ENCODE measurements around the gene SIGLECL1. TPM values are rescaled to one million over a fixed set of nuclear protein-coding genes. Genes with fewer than 3 reads are reported as not detected.

The SIGLECL1 gene
- total RNA-seq, 2 experiments from 2014 or later = not detected

DNA sequence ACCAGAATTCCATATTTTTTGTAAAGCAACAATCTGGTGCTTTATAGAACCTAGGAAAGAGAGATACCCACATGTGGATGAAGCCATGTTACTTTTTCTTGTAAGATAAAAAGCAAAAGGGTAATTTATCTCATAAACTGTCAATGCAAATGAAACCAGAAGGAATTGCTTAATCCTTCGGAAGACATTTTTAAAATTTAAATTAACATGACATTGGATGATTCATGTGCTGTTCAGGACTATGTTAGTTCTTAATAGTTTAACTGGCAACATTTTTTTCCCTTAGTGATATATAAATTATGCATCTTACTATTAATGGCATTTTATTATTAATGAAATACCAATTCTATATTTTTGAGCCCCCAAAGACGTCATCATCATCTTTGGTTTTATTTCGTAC is 34.8 kb downstream of the SIGLECL1 start:
- ChIA-PET POLR2A (interaction anchor here (0.7 kb wide), 1 partner anchor 472 kb away, joined by 3 read pairs; no protein-coding TSS in a partner anchor), CTCF (interaction anchor here (0.9 kb wide), 1 partner anchor 373 kb away, joined by 3 read pairs; no protein-coding TSS in a partner anchor)
- peaks cover 5% of the 10 kb centered on the region for H3K27me3 Mint-ChIP-seq
- no peak overlapping the region for H3K27ac Mint-ChIP-seq
- H3K9me3 Mint-ChIP-seq (ENCODE audit: low read depth) = no peaks in the 10 kb centered on the region
- intact Hi-C loops (cut with DNase I, micrococcal nuclease) = no loop called here
- ATAC-seq (no peak), DNase-seq (no peak)
- H3K4me1 Mint-ChIP-seq = no peaks in the 10 kb centered on the region
- H3K36me3 Mint-ChIP-seq (ENCODE audit: low read depth) = no peaks in the 10 kb centered on the region
- H3K4me3 Mint-ChIP-seq = no peak overlapping the region

DNA sequence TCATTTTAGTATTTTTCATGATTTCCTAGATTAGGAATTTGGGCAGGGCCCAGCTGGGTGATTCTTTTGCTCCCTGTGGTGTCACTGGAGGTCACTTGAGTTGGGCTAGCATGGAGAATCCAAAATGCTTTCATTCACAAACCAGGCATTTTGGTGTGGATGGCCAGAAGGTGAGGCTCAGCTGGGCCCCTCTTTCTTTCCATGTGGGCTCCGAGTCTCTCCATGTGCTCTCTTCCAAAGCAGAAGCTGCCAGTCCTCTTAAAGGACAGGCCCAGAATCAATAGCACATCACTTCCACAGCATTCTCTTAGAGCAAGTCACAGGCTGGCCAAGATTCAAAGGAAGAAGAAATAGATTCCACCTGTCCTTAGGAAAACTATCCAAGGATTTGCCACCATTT is 38.8 kb downstream of the SIGLECL1 start:
- DNase-seq = no peak
- ATAC-seq = no peak
- H3K9me3 Mint-ChIP-seq (ENCODE audit: low read depth) = no peaks in the 10 kb centered on the region
- intact Hi-C loops (cut with DNase I, micrococcal nuclease) = no loop called here
- H3K27ac Mint-ChIP-seq = no peak overlapping the region
- no peaks in the 10 kb centered on the region for H3K36me3 Mint-ChIP-seq (ENCODE audit: low read depth)
- ChIA-PET CTCF (interaction anchor here (0.6 to 0.7 kb wide), 2 partner anchors 152 to 184 kb away, joined by 3 read pairs; no protein-coding TSS in a partner anchor), POLR2A (no interaction called here)
- H3K27me3 Mint-ChIP-seq = peaks cover 2% of the 10 kb centered on the region
- no peak overlapping the region for H3K4me3 Mint-ChIP-seq
- no peaks in the 10 kb centered on the region for H3K4me1 Mint-ChIP-seq

DNA sequence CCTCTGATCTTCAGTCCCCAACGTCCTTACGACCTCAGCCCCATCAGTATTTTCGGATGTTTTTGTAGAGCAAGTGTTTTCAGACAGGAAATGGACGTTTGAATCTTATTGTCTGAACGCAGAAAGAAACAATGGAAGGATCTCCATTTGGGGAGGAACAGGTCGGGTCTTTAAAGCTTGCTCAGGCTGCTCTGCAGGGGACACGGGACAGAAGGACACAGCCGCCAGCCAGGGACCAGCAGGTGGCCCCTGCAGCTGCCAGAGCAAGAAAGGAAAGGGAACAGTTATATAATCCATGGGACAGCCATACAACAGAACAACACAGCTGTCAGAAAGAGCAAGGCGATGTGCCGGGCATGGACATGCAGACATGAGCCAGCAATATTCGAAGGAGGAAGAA is 42.1 kb downstream of the SIGLECL1 start:
- DNase-seq (no peak), ATAC-seq (no peak)
- POLR2A ChIA-PET = no interaction called here
- no peaks in the 10 kb centered on the region for H3K27me3 Mint-ChIP-seq
- H3K9me3 Mint-ChIP-seq (ENCODE audit: low read depth) = no peaks in the 10 kb centered on the region
- intact Hi-C loops (cut with DNase I, micrococcal nuclease) = no loop called here
- no peak overlapping the region for H3K4me3 Mint-ChIP-seq
- CTCF ChIA-PET = interaction anchor here (0.7 kb wide), 1 partner anchor 33 kb away, joined by 3 read pairs; no protein-coding TSS in a partner anchor
- no peaks in the 10 kb centered on the region for H3K4me1 Mint-ChIP-seq
- H3K27ac Mint-ChIP-seq = no peak overlapping the region
- no peaks in the 10 kb centered on the region for H3K36me3 Mint-ChIP-seq (ENCODE audit: low read depth)

DNA sequence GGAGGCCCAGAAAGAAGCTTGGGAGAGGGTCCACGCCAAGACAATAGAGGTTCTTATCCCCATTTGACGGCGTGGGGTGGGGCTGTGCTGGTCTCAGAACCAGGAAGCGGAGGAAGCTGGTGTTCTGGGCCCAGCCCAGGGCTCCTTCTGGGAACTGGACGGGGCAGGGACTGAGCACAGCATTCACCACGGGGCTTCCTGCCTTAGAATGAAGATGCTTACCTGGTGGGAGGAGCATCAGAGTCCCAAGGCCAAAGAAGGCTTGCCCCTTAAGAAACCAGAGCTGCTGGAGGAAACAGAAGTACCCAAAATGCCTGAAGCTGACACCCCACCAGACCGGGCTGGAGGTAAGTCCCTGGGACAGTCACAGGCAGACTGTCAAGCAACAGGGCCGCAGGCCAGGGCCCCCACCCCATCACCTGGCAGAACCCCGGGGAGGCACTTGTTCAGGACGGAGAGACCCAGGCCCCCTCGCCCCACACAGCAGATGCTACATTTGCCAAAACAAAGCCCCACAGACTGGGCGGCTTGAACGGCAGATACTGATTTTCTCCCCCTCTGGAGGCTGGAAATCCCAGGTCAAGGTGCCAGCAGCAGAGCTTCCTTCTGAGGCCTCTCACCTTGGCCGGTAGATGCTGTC is 42.8 kb downstream of the SIGLECL1 start:
- Mint-ChIP-seq H3K4me3 (no peak overlapping the region), H3K27me3 (no peaks in the 10 kb centered on the region), H3K27ac (no peak overlapping the region), H3K36me3 (ENCODE audit: low read depth) (no peaks in the 10 kb centered on the region), H3K9me3 (ENCODE audit: low read depth) (no peaks in the 10 kb centered on the region), H3K4me1 (no peaks in the 10 kb centered on the region)
- DNase-seq (no peak), ATAC-seq (no peak)
- ChIA-PET CTCF (interaction anchor here (0.7 kb wide), 1 partner anchor 32 kb away, joined by 3 read pairs; no protein-coding TSS in a partner anchor), POLR2A (no interaction called here)
- intact Hi-C loops (cut with DNase I, micrococcal nuclease) = no loop called here

DNA sequence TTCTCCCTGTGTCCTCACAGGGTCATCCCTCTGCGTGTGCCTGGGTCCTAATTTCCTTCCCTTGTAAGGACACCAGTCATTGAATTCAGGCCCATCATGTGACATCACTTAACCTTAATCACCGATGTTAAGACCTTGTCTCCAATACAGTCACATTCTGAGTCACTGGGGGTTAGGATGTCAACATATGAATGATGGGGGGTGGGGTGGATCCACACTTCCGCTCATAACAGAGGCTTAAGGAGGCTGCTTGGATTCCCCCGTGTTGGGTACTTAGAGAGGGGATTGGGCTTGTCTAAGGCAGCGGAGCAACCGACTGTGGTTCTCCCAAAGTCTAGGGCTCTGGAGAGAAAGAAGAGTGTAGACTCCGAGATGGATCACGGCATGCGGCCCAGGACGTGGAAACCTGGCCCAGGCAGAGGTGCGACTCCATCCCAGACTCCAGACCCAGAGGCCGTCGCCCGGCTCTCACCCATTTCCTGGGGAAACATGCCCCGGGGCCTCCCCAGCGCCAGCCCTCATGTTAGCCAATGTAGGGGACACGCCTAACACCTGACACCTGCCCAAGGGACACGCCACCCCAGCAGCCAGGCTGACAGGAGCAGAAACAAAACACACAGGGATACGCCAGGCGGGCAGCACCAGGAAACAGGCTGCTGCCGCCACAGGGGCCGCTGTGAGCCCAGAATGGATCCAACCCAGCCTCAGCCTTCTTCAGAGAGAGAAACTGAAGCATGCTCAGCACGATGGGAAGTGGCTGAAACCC is 43.5 kb downstream of the SIGLECL1 start:
- CTCF ChIA-PET = no interaction called here
- H3K4me3 Mint-ChIP-seq = no peak overlapping the region
- H3K27ac Mint-ChIP-seq = no peak overlapping the region
- ATAC-seq (no peak), DNase-seq (no peak)
- no peaks in the 10 kb centered on the region for H3K27me3 Mint-ChIP-seq
- intact Hi-C loops (cut with DNase I, micrococcal nuclease) = no loop called here
- no peaks in the 10 kb centered on the region for H3K36me3 Mint-ChIP-seq (ENCODE audit: low read depth)
- POLR2A ChIA-PET = no interaction called here
- no peaks in the 10 kb centered on the region for H3K9me3 Mint-ChIP-seq (ENCODE audit: low read depth)
- no peaks in the 10 kb centered on the region for H3K4me1 Mint-ChIP-seq

DNA sequence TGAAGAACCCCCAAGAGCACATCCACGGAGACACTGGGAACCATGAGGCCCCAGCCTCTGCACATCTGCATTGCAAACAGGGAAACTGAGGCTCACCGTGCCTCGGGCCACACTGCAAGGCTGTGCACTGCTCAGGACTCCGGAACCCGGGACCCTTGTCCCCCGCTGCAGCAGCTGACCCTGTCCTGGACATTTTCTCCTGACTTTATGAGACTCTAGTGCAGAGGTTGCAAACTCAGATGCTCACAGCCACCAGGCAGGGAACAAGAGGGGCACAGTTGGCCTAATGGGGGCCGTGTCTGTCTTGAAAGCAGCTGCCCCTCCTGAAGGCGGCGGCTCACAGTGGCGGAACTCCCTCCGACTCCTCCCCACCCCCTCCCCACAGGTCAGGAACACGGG is 44.1 kb downstream of the SIGLECL1 start:
- ATAC-seq (no peak), DNase-seq (no peak)
- Mint-ChIP-seq H3K36me3 (ENCODE audit: low read depth) (no peaks in the 10 kb centered on the region), H3K9me3 (ENCODE audit: low read depth) (no peaks in the 10 kb centered on the region), H3K4me1 (no peaks in the 10 kb centered on the region), H3K27me3 (no peaks in the 10 kb centered on the region), H3K27ac (no peak overlapping the region), H3K4me3 (no peak overlapping the region)
- ChIA-PET POLR2A (no interaction called here), CTCF (no interaction called here)
- intact Hi-C loops (cut with DNase I, micrococcal nuclease) = no loop called here

DNA sequence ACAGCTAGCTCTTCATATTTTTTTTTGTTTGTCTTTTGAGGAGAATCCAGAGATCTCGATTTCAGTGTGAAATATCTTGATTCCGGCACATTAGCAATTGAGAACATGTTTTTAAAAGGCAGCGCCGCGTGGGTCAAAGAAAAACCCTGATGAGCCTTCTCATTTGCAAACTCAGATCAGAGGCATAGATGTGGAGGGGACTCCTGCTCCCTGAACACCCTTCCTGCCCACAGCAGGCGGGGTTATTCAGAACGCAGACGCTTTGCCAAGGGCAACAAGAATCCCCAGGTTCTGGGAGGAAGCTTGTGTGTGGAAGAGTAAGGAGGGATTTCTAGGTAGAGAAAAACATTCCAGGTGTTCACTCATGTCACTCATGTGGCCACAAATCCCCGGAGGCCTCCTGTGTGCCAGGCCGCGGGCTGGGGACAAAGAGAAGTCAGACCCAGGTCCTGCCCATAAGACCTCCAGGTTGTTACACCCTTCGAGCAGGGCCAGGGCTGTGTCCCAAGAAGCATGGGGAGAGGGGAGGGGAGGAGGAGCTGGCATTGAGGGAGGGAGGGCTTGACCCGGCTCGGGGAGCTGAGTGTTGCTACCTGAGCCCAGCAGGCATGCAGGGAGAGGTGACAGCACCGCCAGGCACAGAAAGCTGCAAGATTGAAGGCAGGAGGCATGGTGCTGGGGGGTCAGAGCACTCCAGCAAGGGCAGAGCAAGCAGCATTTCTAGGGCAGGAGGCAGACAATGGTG is 44.7 kb downstream of the SIGLECL1 start:
- Mint-ChIP-seq H3K4me3 (no peak overlapping the region), H3K4me1 (no peaks in the 10 kb centered on the region), H3K36me3 (ENCODE audit: low read depth) (no peaks in the 10 kb centered on the region), H3K27me3 (no peaks in the 10 kb centered on the region), H3K27ac (no peak overlapping the region), H3K9me3 (ENCODE audit: low read depth) (no peaks in the 10 kb centered on the region)
- ChIA-PET POLR2A (interaction anchor here (0.7 kb wide), 1 partner anchor 144 kb away, joined by 4 read pairs; no protein-coding TSS in a partner anchor), CTCF (interaction anchor here (0.7 to 0.8 kb wide), 2 partner anchors 341 to 483 kb away, joined by 3 to 4 read pairs; no protein-coding TSS in a partner anchor)
- intact Hi-C loops (cut with DNase I, micrococcal nuclease) = no loop called here
- ATAC-seq = no peak
- DNase-seq = no peak

DNA sequence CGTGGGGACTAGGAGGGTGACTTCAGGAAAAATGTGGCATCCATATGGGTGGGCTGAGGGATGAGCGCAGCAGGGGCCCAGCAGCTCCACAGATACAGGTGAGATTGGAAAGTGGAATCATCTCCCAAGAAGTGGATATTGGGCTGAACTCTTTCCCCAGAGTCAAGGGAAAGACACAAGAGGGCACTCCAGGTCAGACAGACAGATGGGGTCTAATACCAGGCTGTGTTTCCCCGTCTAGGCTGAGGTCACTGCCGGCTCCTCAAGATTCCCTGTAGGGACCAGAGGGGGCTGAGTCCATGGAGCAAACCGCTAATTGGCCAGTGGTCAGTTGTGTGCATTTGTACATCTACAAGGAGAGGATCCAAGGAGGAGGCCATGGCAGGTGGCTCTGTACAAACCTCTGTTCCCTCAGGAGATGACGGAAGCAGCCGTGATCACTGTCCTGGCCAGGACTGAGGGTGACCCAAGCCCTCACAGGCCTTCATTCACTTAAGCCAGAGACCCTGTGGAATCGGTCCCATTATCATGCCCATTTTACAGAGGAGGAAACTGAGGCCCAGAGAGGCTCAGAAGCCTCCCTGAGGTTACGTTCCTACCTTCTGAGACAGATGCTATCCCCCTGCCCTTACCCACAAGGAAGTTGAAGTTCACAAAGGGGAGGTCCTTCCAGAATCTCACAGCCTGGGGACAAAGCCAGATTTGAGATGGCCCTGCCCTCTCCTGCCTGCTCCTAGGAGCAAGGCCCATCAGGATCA is 45.6 kb downstream of the SIGLECL1 start:
- H3K36me3 Mint-ChIP-seq (ENCODE audit: low read depth) = no peaks in the 10 kb centered on the region
- intact Hi-C loops (cut with DNase I, micrococcal nuclease) = no loop called here
- H3K9me3 Mint-ChIP-seq (ENCODE audit: low read depth) = no peaks in the 10 kb centered on the region
- H3K4me1 Mint-ChIP-seq = no peaks in the 10 kb centered on the region
- ChIA-PET POLR2A (interaction anchor here (0.7 kb wide), 1 partner anchor 143 kb away, joined by 4 read pairs; no protein-coding TSS in a partner anchor), CTCF (interaction anchor here (0.7 kb wide), 1 partner anchor 340 kb away, joined by 4 read pairs; no protein-coding TSS in a partner anchor)
- no peaks in the 10 kb centered on the region for H3K27me3 Mint-ChIP-seq
- no peak for DNase-seq
- ATAC-seq = no peak
- no peak overlapping the region for H3K4me3 Mint-ChIP-seq
- no peak overlapping the region for H3K27ac Mint-ChIP-seq

DNA sequence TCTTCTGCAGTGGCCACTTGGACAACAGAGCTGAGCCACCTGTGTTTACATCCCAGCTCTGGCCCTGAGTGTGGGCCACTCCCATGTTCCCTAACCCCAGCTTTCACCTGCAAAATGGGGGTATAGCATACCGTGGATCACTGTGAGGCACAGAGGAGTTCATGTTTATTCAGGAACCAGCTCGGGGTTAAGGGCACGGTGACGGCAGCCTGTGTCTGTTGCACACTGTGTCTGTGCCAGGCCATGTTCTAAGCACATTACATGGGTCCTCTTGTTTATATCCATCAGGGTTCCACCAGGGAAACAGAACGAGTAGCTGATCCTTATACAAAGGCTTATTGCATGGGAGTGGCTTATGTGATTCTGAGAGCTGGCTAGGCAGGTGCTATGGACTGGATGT is 46.5 kb downstream of the SIGLECL1 start:
- ChIA-PET POLR2A (no interaction called here), CTCF (no interaction called here)
- no peak overlapping the region for H3K27ac Mint-ChIP-seq
- H3K9me3 Mint-ChIP-seq (ENCODE audit: low read depth) = no peaks in the 10 kb centered on the region
- no peak for DNase-seq
- H3K27me3 Mint-ChIP-seq = no peaks in the 10 kb centered on the region
- ATAC-seq = no peak
- intact Hi-C loops (cut with DNase I, micrococcal nuclease) = no loop called here
- H3K4me1 Mint-ChIP-seq = no peaks in the 10 kb centered on the region
- no peak overlapping the region for H3K4me3 Mint-ChIP-seq
- H3K36me3 Mint-ChIP-seq (ENCODE audit: low read depth) = no peaks in the 10 kb centered on the region

DNA sequence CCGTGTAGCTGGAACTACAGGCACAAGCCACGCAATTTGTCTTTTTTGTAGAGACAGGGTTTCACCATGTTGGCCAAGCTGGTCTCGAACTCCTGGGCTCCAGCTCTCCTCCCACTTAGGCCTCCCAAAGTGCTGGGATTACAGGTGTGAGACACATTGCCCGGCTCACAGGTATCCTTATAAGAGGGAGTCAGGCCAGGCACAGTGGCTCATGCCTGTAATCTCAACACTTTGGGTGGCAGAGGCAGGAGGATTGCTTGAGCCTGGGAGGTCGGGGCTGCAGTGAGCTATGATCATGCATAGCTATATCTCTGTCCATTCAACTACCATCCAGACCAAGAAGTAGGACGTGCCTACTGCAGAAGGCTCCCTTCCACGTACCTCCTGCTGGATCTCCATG is 50.4 kb downstream of the SIGLECL1 start:
- CTCF ChIA-PET = interaction anchor here (0.5 kb wide), 1 partner anchor 761 kb away, joined by 3 read pairs; no protein-coding TSS in a partner anchor
- ATAC-seq = no peak

DNA sequence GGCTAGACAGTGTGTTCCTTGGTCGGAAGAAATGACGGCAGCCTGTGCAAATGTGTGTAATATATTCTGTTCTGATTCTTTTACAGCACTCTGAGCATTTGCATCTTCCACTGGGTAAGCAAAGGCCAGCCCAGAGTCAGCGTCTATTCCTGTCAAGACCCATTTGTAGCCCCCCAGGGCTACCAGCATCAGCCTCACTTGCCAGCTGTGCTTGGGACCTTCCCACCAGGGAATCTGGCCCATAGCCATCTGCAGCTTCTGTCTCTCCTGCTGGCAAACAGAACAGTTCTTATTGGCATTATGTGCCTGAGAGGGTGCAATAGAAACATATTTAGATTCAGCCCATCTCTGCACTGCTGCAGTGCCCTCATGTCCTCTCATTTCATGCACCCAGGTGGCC is 54.6 kb downstream of the SIGLECL1 start:
- ChIA-PET POLR2A (no interaction called here), CTCF (no interaction called here)
- ATAC-seq (no peak), DNase-seq (no peak)
- no peak overlapping the region for H3K27ac Mint-ChIP-seq
- H3K4me3 Mint-ChIP-seq = no peak overlapping the region
- H3K36me3 Mint-ChIP-seq (ENCODE audit: low read depth) = no peaks in the 10 kb centered on the region
- H3K4me1 Mint-ChIP-seq = no peaks in the 10 kb centered on the region
- peaks cover 30% of the 10 kb centered on the region for H3K27me3 Mint-ChIP-seq
- intact Hi-C loops (cut with DNase I, micrococcal nuclease) = no loop called here
- H3K9me3 Mint-ChIP-seq (ENCODE audit: low read depth) = peaks cover 13% of the 10 kb centered on the region

More for the DNA sequence above, 50.4 kb downstream of the SIGLECL1 start:
- DNase-seq = no peak
- no peak overlapping the region for H3K27ac Mint-ChIP-seq
- H3K4me3 Mint-ChIP-seq = no peak overlapping the region
- H3K9me3 Mint-ChIP-seq (ENCODE audit: low read depth) = peaks cover 4% of the 10 kb centered on the region
- no peaks in the 10 kb centered on the region for H3K36me3 Mint-ChIP-seq (ENCODE audit: low read depth)
- POLR2A ChIA-PET = no interaction called here
- peaks cover 2% of the 10 kb centered on the region for H3K27me3 Mint-ChIP-seq
- no peaks in the 10 kb centered on the region for H3K4me1 Mint-ChIP-seq
- intact Hi-C loops (cut with DNase I, micrococcal nuclease) = no loop called here
